ENCODE measurements around the gene MYRIP.
"Not testable (repeated sequence)": the region's sequence is repeated elsewhere in the genome, so short reads cannot be mapped to it uniquely, and the experiment has no call there.

MYRIP gene

DNA sequence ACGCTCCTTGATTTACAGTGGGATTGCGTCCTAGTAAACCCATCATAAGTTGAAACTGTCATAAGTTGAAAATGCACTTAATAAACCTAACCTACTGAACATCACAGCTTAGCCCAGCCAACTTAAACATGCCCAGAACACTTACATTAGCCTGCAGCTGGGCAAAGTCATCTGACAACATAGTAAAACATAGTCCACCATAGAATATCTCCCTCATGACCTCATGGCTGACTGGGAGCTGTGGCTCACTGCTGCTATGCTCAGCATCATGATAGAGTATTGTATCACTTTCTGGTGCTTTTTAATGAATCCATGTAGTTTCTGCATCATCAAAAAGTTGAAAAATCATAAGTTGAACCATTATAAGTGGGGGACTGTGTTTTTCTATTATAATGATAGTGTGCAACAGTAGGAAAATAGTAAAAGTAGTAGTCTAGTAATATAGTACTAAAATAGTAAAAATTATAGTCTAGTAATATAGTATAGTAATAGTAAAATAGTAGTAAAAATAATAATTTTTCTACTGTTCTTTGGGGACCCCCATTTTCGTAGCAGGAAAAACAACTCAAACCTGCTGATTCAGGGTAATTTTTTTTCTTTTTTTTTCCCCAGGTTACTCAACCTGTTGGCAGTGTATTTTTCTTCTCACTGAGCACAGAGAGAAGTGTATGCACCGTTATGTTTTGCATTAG, 233.5 kb downstream of the MYRIP start:
- no peak for DNase-seq (ENCODE audit: low spot score)

DNA sequence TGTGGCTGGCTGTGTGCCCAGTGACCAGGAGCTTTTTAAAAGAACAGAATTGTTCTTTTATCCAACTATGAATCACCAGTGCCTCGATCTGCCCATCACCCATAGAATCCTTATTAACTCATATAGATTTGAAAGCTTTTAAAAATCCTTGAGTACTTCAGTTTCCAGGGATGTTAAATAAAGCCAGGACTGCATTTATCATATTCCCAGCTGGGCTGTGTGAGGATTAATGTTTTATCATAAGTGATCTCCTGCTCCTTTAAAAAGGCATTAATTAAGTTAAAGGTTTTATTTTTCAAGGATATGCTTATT, 234.0 kb downstream of the MYRIP start:
- DNase-seq (ENCODE audit: low spot score), result no peak

DNA sequence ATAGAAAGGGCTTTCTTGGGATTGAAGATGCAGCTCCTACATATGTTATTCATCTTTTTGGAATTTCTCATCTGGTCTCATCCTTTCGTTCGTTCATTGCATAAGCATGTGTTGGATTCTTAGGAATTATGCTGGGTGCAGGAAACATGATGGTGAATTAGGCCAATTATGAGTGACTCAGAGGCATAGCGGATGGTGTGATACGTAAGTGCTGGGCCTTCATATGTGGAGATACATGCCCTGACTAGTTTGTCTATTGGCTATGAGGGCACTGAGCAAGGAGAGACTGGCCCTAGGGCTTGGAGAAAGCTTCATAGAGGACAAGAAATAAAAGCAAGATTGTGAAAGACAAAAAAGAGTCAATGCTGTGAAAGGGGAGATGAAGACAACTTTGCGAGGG, 235.1 kb downstream of the MYRIP start:
- no peak for DNase-seq (ENCODE audit: low spot score)

DNA sequence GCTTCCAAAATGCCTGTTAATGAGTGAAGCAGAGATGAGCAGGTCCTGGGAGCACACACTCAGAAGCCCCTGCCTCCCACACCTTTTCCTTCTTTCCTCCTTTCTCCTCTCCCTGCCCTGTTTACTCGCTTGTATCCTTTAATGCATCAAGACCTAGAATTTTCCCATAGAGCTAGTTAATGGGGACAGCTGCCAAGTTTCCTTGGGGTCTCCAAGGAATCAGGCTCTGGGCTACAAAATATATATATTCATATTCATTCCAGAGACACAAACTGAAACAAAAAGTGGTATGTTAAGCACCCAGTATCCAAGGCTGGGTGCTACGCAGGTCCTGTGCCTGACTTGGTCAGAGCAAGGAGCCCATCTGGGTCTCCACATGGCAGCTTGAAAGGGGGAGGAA, 235.6 kb downstream of the MYRIP start:
- no peak for DNase-seq (ENCODE audit: low spot score)

- DNase-seq (ENCODE audit: low spot score), result no peak
Observed at GRCh38 chr3:40046149-40046548, 236.7 kb downstream of the MYRIP start.

DNA sequence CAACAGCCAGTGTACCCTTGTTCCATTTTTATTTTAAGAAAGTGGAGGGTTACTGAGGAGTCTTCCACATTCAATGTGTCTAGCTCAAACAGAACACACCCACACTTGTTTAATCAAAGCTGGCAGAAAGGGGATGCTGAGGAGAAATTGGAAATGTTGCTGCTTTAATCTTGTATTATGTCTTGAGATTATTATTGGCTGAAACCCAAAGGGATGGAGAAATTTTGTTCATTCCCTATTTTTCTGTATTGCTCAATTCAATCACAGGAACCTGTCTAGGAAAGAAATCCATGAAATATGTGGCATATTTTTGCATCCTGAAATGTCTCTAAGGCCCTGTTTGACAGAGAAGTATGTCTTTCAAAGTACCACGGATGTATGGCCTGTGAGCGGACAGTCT, 238.0 kb downstream of the MYRIP start:
- DNase-seq (ENCODE audit: low spot score), result no peak

DNA sequence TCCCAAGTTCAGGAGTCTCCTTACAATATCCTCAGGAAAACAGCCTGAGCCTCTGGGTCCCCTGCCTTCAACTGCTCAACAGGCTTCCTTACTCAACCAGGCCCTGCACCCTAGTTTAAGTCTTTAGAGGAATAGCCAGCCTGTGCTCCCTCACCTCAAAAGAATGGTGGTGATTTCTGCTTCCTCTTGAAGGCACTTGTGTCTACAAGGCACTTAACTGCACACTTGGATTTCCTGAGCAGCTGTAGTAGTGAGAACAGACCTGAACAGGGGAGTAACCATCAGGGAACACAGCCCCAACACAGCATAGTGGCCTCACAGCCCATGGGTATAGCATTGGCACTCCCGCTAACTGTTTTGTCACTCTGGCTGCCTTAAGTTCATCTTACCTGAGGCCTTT, 244.3 kb downstream of the MYRIP start:
- DNase-seq (ENCODE audit: low spot score), result no peak

DNA sequence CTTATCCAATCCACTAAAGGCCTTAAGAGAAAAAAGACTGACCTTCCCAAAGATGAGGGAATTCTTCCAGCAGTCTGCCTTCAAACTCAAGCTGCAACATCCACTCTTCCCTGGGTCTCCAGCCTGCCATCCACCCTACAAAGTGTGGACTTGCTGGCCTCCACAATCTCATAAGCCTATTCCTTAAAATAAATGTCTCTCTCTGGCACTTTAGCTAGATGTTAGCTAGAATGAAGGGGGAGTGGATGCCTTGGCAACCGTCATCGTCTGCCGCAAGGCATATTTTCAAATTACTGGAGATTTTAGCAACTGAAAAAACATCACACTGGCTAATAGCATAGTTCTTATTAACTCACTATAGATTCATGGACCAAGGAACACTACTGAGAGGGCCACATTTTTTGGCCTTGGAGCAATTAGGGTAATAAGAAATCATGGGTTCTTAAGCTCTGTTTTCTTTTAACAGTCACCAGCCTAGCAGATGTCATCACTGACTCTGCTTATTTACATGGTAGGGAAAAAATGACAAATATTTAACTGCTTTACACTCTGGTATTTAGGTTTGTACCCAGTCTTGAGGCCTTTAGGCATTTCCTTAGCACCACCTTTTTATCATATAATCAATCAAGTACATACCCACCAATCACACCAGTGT, 245.3 kb downstream of the MYRIP start:
- no peak for DNase-seq (ENCODE audit: low spot score)

- DNase-seq (ENCODE audit: low spot score), result no peak
Observed at GRCh38 chr3:40055361-40055760, 246.0 kb downstream of the MYRIP start.

GRCh38 chr3:40055956-40056355, 246.5 kb downstream of the MYRIP start:
- DNase-seq (ENCODE audit: low spot score), result no peak

GRCh38 chr3:40057077-40057476, 247.7 kb downstream of the MYRIP start:
- no peak for DNase-seq (ENCODE audit: low spot score)

GRCh38 chr3:40057786-40058185, 248.4 kb downstream of the MYRIP start:
- DNase-seq (ENCODE audit: low spot score), result no peak

DNA sequence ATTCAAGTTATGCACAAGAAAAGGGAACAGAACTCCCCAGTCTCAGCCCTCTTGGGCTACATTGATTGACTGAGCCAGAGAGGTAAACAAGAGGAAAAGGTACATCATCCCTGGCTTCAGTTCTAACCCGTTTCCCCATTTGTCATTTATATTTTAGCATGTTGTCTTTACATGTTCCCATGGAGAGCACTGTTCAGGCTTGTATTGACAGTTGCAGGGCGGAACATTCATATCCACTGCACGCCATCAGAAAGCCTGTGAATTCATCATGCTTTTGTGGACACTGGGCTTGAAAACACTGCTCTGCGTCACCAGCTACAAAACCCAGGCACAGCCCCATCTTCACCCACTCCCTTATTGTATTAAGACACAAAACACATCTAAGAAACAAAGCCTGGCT, 259.2 kb downstream of the MYRIP start:
- no peak for DNase-seq (ENCODE audit: low spot score)

GRCh38 chr3:40070816-40071215, 261.4 kb downstream of the MYRIP start:
- DNase-seq (ENCODE audit: low spot score), result no peak

- DNase-seq (ENCODE audit: low spot score), result no peak
Observed at GRCh38 chr3:40071683-40072238, 262.4 kb downstream of the MYRIP start.

- no peak for DNase-seq (ENCODE audit: low spot score)
Observed at GRCh38 chr3:40073310-40074007, 264.1 kb downstream of the MYRIP start.

DNA sequence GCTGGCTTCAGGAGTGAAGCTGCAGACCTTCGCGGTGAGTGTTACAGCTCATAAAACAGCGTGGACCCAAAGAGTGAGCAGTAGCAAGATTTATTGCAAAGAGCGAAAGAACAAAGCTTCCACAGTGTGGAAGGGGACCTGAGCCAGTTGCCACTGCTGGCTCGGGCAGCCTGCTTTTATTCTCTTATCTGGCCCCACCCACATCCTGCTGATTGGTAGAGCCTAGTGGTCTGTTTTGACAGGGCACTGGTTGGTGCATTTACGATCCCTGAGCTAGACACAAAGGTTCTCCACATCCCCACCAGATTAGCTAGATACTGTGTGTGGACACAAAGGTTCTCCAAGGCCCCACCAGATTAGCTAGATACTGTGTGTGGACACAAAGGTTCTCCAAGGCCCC, 267.7 kb downstream of the MYRIP start:
- DNase-seq (ENCODE audit: low spot score), result not testable (repeated sequence)

- not testable (repeated sequence) for DNase-seq (ENCODE audit: low spot score)
Observed at GRCh38 chr3:40077828-40078492, 268.6 kb downstream of the MYRIP start.

DNA sequence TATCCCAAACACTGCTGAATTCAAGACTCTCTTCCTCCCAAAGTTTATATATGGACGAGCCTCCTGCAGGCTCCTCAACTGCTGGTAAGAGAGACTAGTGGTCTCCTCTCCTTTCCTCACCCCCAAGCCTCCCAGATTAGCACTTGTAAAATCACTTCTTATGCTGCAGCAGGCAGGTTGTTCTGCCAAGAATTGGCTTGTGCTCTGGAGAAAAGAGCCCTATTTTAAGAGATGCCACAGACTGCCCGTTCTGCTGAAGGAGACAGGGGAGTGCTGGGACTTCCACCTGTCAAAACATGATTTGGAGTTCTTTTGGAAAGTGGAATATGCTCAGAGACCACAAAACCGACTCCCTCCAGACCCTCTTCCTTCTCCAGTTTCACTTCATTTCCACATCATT, 269.2 kb downstream of the MYRIP start:
- DNase-seq (ENCODE audit: low spot score), result no peak

DNA sequence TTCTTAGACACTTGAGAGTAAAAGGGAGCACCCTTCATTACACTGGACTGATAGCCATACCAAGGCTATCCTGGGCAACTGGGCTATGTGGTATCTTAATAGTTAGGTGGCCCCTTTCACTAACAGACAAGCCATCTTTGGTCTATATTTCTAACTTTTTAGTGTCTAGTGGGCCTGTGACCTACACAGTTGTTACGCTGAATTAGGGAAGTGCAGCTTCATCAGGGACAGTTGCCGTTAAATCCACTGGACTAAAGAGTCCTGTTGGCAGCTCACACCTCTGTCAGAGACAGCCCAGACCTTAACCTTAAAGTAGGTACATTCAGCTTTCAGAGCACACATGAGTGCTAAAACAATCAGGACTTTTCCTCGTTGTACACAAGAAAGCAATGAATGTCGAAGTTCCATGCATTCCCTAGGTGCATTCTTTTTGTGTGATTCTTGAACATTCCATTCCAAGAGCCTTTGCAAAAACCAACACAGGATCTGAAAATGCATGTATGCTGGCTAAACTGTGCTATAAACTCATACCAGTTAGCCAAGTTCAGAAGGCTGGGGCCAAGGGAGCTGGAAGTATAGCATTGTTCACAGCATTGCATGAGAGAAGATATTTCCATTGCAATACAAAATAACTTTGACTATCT, 269.9 kb downstream of the MYRIP start:
- DNase-seq (ENCODE audit: low spot score), result no peak

- DNase-seq (ENCODE audit: low spot score), result no peak
Observed at GRCh38 chr3:40079847-40080240, 270.4 kb downstream of the MYRIP start.

DNA sequence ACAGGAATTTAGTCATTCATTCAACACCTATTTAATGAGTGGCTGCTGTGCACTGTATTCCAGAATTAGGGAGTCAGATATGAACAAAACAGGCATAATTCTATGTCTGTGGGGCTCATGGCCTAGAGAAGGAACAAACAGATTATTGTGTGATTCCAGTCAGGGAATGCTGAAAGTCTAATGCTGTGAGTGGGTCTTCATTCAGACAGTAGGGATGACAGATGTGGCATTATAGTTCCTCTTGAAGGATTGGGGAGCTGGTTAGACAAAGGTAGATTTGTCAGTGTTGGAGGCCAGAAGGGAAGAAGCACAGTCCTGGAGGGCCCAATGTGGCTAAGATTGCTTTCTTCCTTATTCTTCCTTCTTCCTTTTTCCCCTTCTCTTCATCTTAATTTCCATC, 273.7 kb downstream of the MYRIP start:
- no peak for DNase-seq (ENCODE audit: low spot score)

Measured in HuH-7.5 (cell line).